Measurements from ENCODE around the gene GAGE1.
"Not testable (repeated sequence)": the region's sequence is repeated elsewhere in the genome, so short reads cannot be mapped to it uniquely, and the experiment has no call there.

The GAGE1 gene, protein sequence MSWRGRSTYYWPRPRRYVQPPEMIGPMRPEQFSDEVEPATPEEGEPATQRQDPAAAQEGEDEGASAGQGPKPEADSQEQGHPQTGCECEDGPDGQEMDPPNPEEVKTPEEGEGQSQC

DNA sequence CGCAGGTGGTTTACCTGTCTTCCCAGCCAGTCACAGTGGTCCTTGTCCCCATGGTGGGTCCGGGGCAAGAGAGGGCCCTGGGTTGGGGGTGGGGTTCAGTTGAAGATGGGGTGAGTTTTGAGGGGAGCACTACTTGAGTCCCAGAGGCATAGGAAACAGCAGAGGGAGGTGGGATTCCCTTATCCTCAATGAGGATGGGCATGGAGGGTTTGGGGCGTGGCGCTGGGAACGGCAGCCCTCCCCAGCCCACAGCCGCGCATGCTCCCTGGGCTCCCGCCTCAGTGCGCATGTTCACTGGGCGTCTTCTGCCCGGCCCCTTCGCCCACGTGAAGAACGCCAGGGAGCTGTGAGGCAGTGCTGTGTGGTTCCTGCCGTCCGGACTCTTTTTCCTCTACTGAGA lies at the start of gene GAGE1:
Gene GAGE1 (plus strand): TSS at position 301 of the 400 bp plus-strand sequence. CDS start 1,155 bp downstream, outside the sequence.
- in situ Hi-C loops (cut with MboI; ENCODE audit: low pct_unique_long_range_greater_than_20kb, low sequenced_read_pairs); DNase-seq: not testable (repeated sequence)

DNA sequence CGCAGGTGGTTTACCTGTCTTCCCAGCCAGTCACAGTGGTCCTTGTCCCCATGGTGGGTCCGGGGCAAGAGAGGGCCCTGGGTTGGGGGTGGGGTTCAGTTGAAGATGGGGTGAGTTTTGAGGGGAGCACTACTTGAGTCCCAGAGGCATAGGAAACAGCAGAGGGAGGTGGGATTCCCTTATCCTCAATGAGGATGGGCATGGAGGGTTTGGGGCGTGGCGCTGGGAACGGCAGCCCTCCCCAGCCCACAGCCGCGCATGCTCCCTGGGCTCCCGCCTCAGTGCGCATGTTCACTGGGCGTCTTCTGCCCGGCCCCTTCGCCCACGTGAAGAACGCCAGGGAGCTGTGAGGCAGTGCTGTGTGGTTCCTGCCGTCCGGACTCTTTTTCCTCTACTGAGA lies 47.8 kb upstream of the GAGE1 start, which contains the start of gene GAGE12E:
Gene GAGE12E (plus strand): TSS at position 301 of the 400 bp plus-strand sequence. CDS start 1,155 bp downstream, outside the sequence.
- in situ Hi-C loops (cut with MboI; ENCODE audit: low pct_unique_long_range_greater_than_20kb, low sequenced_read_pairs); DNase-seq: not testable (repeated sequence)

DNA sequence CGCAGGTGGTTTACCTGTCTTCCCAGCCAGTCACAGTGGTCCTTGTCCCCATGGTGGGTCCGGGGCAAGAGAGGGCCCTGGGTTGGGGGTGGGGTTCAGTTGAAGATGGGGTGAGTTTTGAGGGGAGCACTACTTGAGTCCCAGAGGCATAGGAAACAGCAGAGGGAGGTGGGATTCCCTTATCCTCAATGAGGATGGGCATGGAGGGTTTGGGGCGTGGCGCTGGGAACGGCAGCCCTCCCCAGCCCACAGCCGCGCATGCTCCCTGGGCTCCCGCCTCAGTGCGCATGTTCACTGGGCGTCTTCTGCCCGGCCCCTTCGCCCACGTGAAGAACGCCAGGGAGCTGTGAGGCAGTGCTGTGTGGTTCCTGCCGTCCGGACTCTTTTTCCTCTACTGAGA lies 38.3 kb upstream of the GAGE1 start, which contains the start of gene GAGE12F:
Gene GAGE12F (plus strand): TSS at position 301 of the 400 bp plus-strand sequence. CDS start 1,155 bp downstream, outside the sequence.
- in situ Hi-C loops (cut with MboI; ENCODE audit: low pct_unique_long_range_greater_than_20kb, low sequenced_read_pairs): not testable (repeated sequence)

DNA sequence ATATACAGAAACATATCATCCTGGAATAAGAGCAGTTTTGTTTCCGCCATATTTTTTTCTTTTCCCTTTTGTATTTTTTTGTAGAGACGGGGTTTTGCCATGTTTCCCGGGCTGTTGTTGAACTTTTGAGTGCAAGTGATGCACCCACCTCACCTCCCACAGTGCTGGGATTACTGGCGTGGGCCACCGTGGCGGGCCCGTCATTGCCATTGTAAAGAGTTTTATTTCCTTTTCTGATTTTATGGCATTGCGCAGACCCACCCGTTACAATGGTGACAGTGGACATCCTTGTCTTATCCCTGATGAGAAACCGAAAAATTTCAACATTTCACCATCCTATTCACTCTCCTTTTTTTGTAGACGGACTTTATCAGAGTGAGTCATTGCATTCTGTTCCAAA lies 30.1 kb upstream of the GAGE1 start:
- DNase-seq; in situ Hi-C loops (cut with MboI; ENCODE audit: low pct_unique_long_range_greater_than_20kb, low sequenced_read_pairs): not testable (repeated sequence)

More for the DNA sequence above, 38.3 kb upstream of the GAGE1 start, which contains the start of gene GAGE12F:
- not testable (repeated sequence) for DNase-seq

DNA sequence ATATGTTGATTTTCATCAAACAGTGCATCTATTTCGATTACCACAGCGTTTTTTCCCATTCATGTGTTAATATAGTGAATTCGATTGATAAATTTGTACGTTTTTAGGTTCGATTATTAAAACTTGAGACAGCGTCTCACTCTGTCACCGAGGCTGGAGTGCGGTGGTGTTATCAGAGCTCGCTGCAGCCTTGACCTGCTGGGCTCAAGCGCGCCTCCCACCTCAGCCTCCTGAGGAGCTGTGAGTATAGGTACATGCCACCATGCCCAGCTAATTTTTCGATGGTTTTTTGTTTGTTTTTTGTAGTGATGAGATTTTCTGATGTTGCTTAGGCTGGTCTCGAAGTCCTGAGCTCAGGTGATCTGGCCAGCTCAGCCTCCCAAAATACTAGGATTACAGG lies 29.7 kb upstream of the GAGE1 start:
- in situ Hi-C loops (cut with MboI; ENCODE audit: low pct_unique_long_range_greater_than_20kb, low sequenced_read_pairs); DNase-seq: not testable (repeated sequence)

DNA sequence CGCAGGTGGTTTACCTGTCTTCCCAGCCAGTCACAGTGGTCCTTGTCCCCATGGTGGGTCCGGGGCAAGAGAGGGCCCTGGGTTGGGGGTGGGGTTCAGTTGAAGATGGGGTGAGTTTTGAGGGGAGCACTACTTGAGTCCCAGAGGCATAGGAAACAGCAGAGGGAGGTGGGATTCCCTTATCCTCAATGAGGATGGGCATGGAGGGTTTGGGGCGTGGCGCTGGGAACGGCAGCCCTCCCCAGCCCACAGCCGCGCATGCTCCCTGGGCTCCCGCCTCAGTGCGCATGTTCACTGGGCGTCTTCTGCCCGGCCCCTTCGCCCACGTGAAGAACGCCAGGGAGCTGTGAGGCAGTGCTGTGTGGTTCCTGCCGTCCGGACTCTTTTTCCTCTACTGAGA lies 28.7 kb upstream of the GAGE1 start, which contains the start of gene GAGE12G:
Gene GAGE12G (plus strand): TSS at position 301 of the 400 bp plus-strand sequence. CDS start 1,155 bp downstream, outside the sequence.
- in situ Hi-C loops (cut with MboI; ENCODE audit: low pct_unique_long_range_greater_than_20kb, low sequenced_read_pairs); DNase-seq: not testable (repeated sequence)

DNA sequence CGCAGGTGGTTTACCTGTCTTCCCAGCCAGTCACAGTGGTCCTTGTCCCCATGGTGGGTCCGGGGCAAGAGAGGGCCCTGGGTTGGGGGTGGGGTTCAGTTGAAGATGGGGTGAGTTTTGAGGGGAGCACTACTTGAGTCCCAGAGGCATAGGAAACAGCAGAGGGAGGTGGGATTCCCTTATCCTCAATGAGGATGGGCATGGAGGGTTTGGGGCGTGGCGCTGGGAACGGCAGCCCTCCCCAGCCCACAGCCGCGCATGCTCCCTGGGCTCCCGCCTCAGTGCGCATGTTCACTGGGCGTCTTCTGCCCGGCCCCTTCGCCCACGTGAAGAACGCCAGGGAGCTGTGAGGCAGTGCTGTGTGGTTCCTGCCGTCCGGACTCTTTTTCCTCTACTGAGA lies 19.2 kb upstream of the GAGE1 start, which contains the start of gene GAGE12H:
Gene GAGE12H (plus strand): TSS at position 301 of the 400 bp plus-strand sequence. CDS start 1,155 bp downstream, outside the sequence.
- in situ Hi-C loops (cut with MboI; ENCODE audit: low pct_unique_long_range_greater_than_20kb, low sequenced_read_pairs): not testable (repeated sequence)

DNA sequence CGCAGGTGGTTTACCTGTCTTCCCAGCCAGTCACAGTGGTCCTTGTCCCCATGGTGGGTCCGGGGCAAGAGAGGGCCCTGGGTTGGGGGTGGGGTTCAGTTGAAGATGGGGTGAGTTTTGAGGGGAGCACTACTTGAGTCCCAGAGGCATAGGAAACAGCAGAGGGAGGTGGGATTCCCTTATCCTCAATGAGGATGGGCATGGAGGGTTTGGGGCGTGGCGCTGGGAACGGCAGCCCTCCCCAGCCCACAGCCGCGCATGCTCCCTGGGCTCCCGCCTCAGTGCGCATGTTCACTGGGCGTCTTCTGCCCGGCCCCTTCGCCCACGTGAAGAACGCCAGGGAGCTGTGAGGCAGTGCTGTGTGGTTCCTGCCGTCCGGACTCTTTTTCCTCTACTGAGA lies 9.6 kb upstream of the GAGE1 start, which contains the start of gene GAGE2A:
Gene GAGE2A (plus strand): TSS at position 301 of the 400 bp plus-strand sequence. CDS start 1,155 bp downstream, outside the sequence.
- in situ Hi-C loops (cut with MboI; ENCODE audit: low pct_unique_long_range_greater_than_20kb, low sequenced_read_pairs); DNase-seq: not testable (repeated sequence)

More for the DNA sequence above, 19.2 kb upstream of the GAGE1 start, which contains the start of gene GAGE12H:
- not testable (repeated sequence) for DNase-seq

DNA sequence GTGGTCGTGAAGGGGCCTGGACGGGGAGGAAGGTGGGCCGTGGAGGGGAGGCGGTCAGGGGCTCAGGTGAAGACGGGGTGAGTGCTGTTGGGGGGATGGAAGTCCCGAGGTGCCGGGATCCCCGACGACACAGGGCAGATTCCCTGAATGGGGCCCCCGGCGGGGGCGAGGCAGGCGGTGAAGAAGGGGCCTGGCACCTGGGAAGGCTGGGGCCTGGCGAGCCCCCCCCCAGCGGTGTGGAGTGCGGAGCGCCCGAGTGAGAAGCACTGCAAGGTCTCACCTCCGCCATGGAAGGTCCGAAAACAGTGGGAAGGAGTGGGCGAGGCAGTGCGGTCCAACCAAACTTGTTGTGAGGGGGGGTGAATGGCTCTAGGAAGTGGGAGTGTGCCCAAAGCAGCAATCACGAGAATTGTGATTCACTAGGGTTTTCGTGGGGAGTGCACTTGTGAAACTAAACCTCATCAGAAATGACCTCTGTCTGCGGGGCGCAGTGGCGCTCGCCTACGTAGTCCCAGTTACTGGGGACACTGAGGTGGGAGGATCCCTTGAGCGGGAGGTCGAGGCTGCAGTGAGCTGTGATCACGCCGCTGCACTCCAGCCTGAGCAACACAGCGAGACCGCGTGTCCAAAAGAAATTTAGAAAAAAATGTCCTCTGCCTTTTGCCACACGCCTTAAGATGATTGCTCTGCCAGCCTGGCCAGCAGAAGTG lies 8.9 kb upstream of the GAGE1 start:
- in situ Hi-C loops (cut with MboI; ENCODE audit: low pct_unique_long_range_greater_than_20kb, low sequenced_read_pairs); DNase-seq: not testable (repeated sequence)

DNA sequence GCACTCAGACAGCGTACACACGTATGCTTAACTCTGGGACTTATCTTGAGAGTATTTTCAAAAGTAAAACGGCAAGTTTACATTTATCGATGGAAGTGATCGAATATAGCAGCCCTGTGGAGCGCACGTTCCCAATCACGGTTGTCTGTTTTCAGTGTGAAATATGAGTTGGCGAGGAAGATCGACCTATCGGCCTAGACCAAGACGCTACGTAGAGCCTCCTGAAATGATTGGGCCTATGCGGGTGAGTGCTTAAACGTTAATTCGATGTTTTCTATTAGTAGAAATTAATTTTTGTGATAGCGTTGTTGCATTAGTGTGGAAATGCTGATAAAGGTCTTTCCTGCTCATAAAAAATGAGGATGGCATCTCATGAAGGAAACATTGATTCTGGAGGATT lies 8.3 kb upstream of the GAGE1 start:
- in situ Hi-C loops (cut with MboI; ENCODE audit: low pct_unique_long_range_greater_than_20kb, low sequenced_read_pairs); DNase-seq: not testable (repeated sequence)

DNA sequence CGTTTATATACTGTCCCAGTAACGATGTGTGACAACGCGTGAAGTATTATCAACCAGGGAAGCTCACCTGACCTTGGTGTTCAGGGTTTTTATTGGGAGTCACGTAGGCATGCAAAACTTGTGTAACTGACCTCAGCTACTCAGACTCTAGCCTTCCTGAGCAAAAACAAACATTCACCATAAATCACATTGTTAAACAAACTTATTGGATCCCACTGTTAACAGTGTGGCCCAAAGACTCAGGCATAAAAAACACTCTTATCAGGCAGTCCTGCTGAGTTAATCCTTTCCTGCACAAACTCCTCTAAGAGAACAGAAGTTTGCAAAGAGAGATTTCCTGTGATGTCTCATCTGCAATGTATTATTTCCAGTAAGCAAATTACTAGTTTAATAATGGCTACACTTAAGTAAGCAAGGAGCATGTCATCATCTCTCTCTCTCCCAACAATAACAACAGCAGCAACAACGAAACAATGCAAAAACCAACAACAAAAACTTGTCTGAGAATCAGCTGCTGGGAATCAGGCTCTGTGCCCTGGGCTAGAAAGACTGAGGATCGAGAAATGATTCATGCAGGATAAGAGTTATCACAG lies 12.0 kb downstream of the GAGE1 start:
- no peak for DNase-seq
- in situ Hi-C loops (cut with MboI; ENCODE audit: low pct_unique_long_range_greater_than_20kb, low sequenced_read_pairs): no loop called here

DNA sequence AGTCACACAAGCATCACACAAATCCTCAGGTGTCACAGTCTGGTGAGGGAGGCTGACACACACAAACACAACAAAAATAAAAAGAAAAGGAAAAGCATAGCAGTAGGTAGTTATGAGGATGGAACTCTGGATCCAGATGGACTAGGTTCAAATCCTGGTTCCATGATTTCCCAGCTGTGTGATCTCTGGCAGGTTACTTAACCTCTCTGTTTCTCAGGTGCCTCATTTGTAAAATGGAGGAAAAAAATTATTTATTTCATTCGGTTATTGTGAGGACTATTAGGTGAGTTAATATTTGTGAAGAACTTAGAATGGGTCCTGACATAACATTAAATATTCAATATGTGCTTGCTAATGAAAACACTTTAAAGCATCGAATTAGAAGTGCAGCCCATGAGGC lies 19.8 kb downstream of the GAGE1 start:
- in situ Hi-C loops (cut with MboI; ENCODE audit: low pct_unique_long_range_greater_than_20kb, low sequenced_read_pairs): no loop called here
- DNase-seq: no peak

DNA sequence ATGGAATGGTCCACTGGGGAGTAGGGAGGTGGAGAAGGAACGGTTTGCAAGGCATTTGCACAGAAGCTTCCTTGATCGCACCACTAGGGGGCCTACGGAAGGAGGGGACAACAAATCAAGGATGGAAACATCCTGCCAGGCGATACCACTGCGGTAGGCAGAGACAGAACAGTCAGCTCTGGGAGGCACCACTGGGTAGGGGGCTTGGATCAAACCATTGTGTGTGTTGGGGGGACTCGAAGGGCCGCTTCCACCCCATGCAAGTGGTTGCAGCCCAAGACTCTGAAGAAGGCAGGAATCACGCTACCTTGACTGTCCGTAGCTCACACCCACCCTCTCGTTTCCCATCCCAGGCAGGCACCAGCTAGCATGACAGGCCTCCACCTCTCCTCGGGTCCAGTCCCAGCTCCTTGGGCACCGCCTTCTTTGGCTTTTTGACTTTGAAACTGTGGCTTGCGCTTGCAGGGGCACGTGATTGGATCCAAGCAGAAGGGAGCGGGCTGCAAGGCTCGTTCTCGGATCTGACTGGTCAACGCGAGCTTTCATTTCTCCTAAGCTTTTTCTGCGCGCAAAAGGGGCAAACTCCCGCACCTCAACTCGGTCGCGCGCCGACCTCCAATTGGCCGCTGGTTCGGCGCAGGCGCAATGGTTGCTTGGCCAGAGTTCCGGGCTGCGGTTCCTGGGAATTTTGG lies 28.4 kb downstream of the GAGE1 start:
- peak; percentile 30 for DNase-seq
- in situ Hi-C loops (cut with MboI; ENCODE audit: low pct_unique_long_range_greater_than_20kb, low sequenced_read_pairs): no loop called here

DNA sequence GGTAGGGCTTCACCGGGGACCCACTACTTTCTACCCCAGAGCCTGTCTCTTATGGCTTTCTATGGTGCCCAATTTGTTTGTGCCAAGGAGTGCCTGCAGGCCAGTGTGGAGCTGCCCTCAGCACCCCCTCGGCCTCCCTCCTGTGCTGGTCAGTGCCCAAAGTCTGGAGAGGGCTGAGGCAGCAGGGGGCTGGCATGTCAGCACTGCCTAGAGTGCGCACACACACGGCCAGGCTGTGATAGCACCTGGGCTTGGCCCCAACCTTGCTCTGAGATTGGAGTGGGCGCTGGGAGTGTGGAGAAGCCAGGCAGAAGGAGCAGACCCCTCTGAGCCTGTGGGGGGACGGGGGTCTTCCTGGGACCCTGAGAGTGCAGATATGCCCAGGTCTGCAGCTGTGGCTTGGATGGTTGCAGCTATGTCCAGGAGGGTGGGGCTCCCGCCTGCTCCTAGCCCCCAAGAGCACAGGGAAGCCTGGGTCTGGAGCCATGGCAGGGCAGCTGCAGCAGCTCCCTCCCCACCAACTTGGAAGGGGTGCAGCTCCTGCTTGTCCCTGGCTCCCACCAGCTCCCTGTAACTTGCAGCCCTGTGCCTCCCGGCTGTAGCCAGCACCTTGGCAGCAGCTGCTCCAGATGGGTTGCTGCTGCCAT lies 46.3 kb downstream of the GAGE1 start:
- in situ Hi-C loops (cut with MboI; ENCODE audit: low pct_unique_long_range_greater_than_20kb, low sequenced_read_pairs): no loop called here
- DNase-seq: no peak

DNA sequence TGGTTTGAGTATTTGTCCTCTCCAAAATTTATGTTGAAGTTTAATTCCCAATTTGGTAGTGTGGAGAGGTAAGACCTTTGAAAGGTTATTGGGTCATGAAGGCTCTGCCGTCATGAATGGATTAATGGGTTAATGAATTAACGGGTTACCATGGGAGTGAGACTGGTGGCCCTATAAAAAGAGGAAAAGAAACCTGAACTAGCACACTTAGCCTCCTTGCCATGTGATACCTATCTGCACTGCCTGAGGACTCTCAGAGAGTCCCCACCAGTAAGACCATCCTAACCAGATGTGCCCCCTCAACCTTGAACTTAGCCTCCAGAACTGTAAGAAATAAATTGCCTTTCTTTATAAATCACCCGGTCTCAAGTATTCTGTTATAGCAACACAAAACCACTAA lies 57.7 kb downstream of the GAGE1 start:
- DNase-seq: no peak
- in situ Hi-C loops (cut with MboI; ENCODE audit: low pct_unique_long_range_greater_than_20kb, low sequenced_read_pairs): no loop called here

Measured in KBM-7 (cell line).